GM23338 (cell line): ENCODE results near the gene AMIGO1. TPM values are rescaled to one million over a fixed set of nuclear protein-coding genes. Genes with fewer than 3 reads are reported as not detected.

Experiments used
- ATAC-seq: fragments of 200-7000 bp; cut with Tn5 transposase; 3 replicates; pipeline ENCODE4 v1.9.1; 2020
- DNase-seq: peaks from one replicate; pipeline ENCODE4 v3.0.0-alpha.2; 2015; ENCODE audit warnings: low spot score
- H2AFZ ChIP-seq: fragments of 200-600 bp; sonication (generic); 2 replicates; pipeline ENCODE4 v1.8.0; 2016; ENCODE audit warnings: antibody characterized with exemption, mild to moderate bottlenecking, moderate library complexity
- H3F3A ChIP-seq: fragments of 200-600 bp; sonication (generic); replicated peaks from 2 replicates; pipeline ENCODE4 v1.8.0; 2017; ENCODE audit warnings: antibody characterized with exemption, mixed run types, low read depth
- H3K27ac ChIP-seq: fragments of 200-600 bp; sonication (generic); 2 replicates; pipeline ENCODE4 v1.6.1; 2016; ENCODE audit warnings: low read depth
- H3K27me3 ChIP-seq: fragments of 200-600 bp; sonication (generic); 2 replicates; pipeline ENCODE4 v1.8.0; 2016; ENCODE audit warnings: mild to moderate bottlenecking, mixed run types, moderate library complexity; ENCODE audit not compliant: insufficient read depth
- H3K36me3 ChIP-seq: fragments of 200-600 bp; sonication (generic); 2 replicates; pipeline ENCODE4 v1.8.0; 2016; ENCODE audit warnings: mild to moderate bottlenecking; ENCODE audit not compliant: insufficient read depth
- H3K4me1 ChIP-seq: fragments of 200-600 bp; sonication (generic); 2 replicates; pipeline ENCODE4 v1.8.0; 2016; ENCODE audit warnings: mild to moderate bottlenecking, moderate library complexity; ENCODE audit not compliant: insufficient read depth
- H3K4me2 ChIP-seq: fragments of 200-600 bp; sonication (generic); 2 replicates; pipeline ENCODE4 v1.7.1; 2017; ENCODE audit warnings: mixed run types
- H3K4me3 ChIP-seq: fragments of 200-600 bp; sonication (generic); 2 replicates; pipeline ENCODE4 v1.6.1; 2016; ENCODE audit warnings: mixed run types
- H3K79me2 ChIP-seq: fragments of 200-600 bp; sonication (generic); replicated peaks from 2 replicates; pipeline ENCODE4 v1.8.0; 2017; ENCODE audit warnings: mild to moderate bottlenecking; ENCODE audit not compliant: insufficient read depth
- H3K9me2 ChIP-seq: fragments of 200-600 bp; sonication (generic); 2 replicates; pipeline ENCODE4 v1.8.0; 2017; ENCODE audit not compliant: insufficient read depth
- H4K20me1 ChIP-seq: fragments of 200-600 bp; sonication (generic); replicated peaks from 2 replicates; pipeline ENCODE4 v1.8.0; 2017; ENCODE audit warnings: mild to moderate bottlenecking; ENCODE audit not compliant: insufficient read depth
- H3K27ac Mint-ChIP-seq: 2 replicates; pipeline ENCODE4 v1.8.0; 2020; ENCODE audit warnings: inconsistent platforms, mild to moderate bottlenecking, moderate library complexity, mixed read lengths
- H3K27me3 Mint-ChIP-seq: 3 replicates; pipeline ENCODE4 v1.8.0; 2022; ENCODE audit warnings: low read depth, mild to moderate bottlenecking, moderate library complexity, mixed read lengths, inconsistent platforms; ENCODE audit not compliant: insufficient read depth, poor library complexity
- H3K36me3 Mint-ChIP-seq: 3 replicates; pipeline ENCODE4 v1.8.0; 2021; ENCODE audit warnings: low read depth, mild to moderate bottlenecking, inconsistent platforms, moderate library complexity, mixed read lengths
- H3K4me1 Mint-ChIP-seq: 3 replicates; pipeline ENCODE4 v1.8.0; 2020; ENCODE audit warnings: mild to moderate bottlenecking, inconsistent platforms, mixed read lengths
- H3K4me3 Mint-ChIP-seq: 3 replicates; pipeline ENCODE4 v1.8.0; 2021; ENCODE audit warnings: moderate library complexity, mild to moderate bottlenecking, inconsistent platforms, mixed read lengths
- H3K9me3 Mint-ChIP-seq: 3 replicates; pipeline ENCODE4 v1.8.0; 2020; ENCODE audit warnings: moderate library complexity, mild to moderate bottlenecking, inconsistent platforms, mixed read lengths
- POLR2AphosphoS5 ChIP-seq: IDR thresholded peaks from 2 replicates; pipeline ENCODE4 v1.6.1; 2016; ENCODE audit warnings: antibody characterized with exemption, low read depth
- STAT1 ChIP-seq: IDR thresholded peaks from one replicate; pipeline ENCODE4 v1.6.1; 2016; ENCODE audit warnings: antibody characterized with exemption; ENCODE audit not compliant: unreplicated experiment
- ZNF114 ChIP-seq: fragments of 250-450 bp; sonication (Bioruptor Pico); IDR thresholded peaks from 2 replicates; pipeline ENCODE4 v1.5.0; 2020; ENCODE audit warnings: mild to moderate bottlenecking, moderate library complexity
- polyA plus RNA-seq: library from polyadenylated mRNA; unstranded; fragments of >200 nt; fragmentation: Nextera tagmentation; extraction: Ambion mirVana; gene quantifications from 2 replicates; pipeline ENCODE4 v1.2.1, GENCODE V29; 2016
- total RNA-seq: library from RNA; depleted of rRNA; stranded (reverse); fragments of >200 nt; shearing (Covaris generic); gene quantifications from 2 replicates; pipeline ENCODE4 v1.2.3, GENCODE V29; 2014
- TF ChIP-seq, protein P1 (sequence below): fragments of 250-450 bp; sonication (Bioruptor Pico); IDR thresholded peaks from 2 replicates; pipeline ENCODE4 v1.5.0; 2020; ENCODE audit warnings: mild to moderate bottlenecking, moderate library complexity
- TF ChIP-seq, protein P2 (sequence below), 2 experiments: fragments of 200-600 bp in 1 of 2; sonication (generic) in 1 of 2; conservative IDR thresholded peaks; 2 replicates each; pipeline versions ENCODE4 v1.5.1 to v1.6.1; 2016 to 2017; ENCODE audit warnings: antibody characterized with exemption in 2 of 2, low read depth in 2 of 2, mild to moderate bottlenecking in 2 of 2, moderate library complexity in 1 of 2

Gene AMIGO1
- total and polyA plus RNA-seq, 2 experiments from 2014 or later, result 0.53 to 3.8 TPM

DNA sequence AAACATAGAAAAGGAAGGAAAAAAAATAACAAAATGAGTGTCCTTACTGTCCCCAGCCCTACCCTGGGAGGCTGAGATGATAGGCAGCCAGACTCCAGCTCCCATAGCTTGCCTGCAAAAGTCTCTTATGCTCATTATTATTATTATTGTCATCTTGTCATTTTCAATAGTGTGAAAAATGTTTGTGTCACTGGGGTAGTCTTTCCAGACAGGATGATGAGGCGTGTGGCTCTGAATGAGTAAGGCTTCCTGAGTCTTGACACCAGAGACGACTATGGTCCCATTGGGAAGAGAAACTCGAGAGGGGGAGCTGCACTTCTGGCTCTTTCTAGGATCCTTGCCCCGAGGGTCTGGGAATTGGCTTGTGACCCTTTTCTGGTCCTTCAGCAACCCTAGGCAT, 16.7 kb downstream of the AMIGO1 start:
- Histone ChIP-seq H2AFZ (no peak overlapping the region), H4K20me1 (no peaks in the 10 kb centered on the region), H3K4me1 (peaks cover 2% of the 10 kb centered on the region), H3F3A (no peaks in the 10 kb centered on the region; the same call in 1 of the 2 replicates), H3K27me3 (no peaks in the 10 kb centered on the region), H3K36me3 (no peaks in the 10 kb centered on the region), H3K9me2 (no peaks in the 10 kb centered on the region), H3K27ac (no peak overlapping the region), H3K4me3 (no peak overlapping the region), H3K4me2 (no peak overlapping the region), H3K79me2 (no peaks in the 10 kb centered on the region)
- peaks cover 19% of the 10 kb centered on the region; the same call in 2 of the 3 replicates for H3K36me3 Mint-ChIP-seq
- peaks cover 17% of the 10 kb centered on the region for H3K27me3 Mint-ChIP-seq
- H3K9me3 Mint-ChIP-seq, result no peaks in the 10 kb centered on the region
- no peak overlapping the region for H3K27ac Mint-ChIP-seq
- H3K4me3 Mint-ChIP-seq, result no peak overlapping the region
- no peak for ATAC-seq
- H3K4me1 Mint-ChIP-seq, result peaks cover 5% of the 10 kb centered on the region
- TF ChIP-seq POLR2AphosphoS5 (no peak), ZNF114 (CRISPR knock-in tag) (no peak)
- no peak for DNase-seq

DNA sequence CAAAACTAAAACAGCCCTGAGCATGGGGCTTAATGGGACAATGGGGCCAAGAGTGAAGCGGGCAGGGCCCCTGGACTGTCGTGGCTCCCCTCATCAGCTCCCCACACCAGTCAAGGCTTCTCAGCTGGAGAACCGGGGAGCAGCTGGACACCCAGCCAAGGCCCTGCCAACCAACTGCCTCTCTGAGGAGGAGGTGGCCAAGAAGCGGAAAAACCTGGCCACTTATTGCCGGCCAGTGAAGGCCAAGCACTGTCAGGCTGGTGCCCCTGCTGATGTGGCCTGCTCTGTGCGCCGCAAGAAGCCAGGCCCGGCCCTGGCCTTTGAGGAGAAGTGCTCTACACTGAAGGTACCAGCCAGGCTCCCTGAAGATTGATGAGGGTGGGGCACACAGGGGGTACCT, 18.2 kb downstream of the AMIGO1 start:
- H3K27ac ChIP-seq, result no peak overlapping the region
- H3K79me2 ChIP-seq, result no peaks in the 10 kb centered on the region
- Mint-ChIP-seq H3K4me1 (peaks cover 3% of the 10 kb centered on the region), H3K27me3 (peaks cover 14% of the 10 kb centered on the region), H3K9me3 (no peaks in the 10 kb centered on the region), H3K27ac (no peak overlapping the region), H3K36me3 (peaks cover 22% of the 10 kb centered on the region; the same call in 2 of the 3 replicates), H3K4me3 (no peak overlapping the region)
- H3K27me3 ChIP-seq, result no peaks in the 10 kb centered on the region
- H3K4me1 ChIP-seq, result no peaks in the 10 kb centered on the region; the same call in 1 of the 2 replicates
- H3K9me2 ChIP-seq, result no peaks in the 10 kb centered on the region
- no peaks in the 10 kb centered on the region for H4K20me1 ChIP-seq
- ATAC-seq (no peak), DNase-seq (no peak)
- no peak overlapping the region for H3K4me2 ChIP-seq
- no peak overlapping the region for H2AFZ ChIP-seq
- no peaks in the 10 kb centered on the region; the same call in 1 of the 2 replicates for H3F3A ChIP-seq
- TF ChIP-seq STAT1, result no peak
- TF ChIP-seq, protein P1, sequence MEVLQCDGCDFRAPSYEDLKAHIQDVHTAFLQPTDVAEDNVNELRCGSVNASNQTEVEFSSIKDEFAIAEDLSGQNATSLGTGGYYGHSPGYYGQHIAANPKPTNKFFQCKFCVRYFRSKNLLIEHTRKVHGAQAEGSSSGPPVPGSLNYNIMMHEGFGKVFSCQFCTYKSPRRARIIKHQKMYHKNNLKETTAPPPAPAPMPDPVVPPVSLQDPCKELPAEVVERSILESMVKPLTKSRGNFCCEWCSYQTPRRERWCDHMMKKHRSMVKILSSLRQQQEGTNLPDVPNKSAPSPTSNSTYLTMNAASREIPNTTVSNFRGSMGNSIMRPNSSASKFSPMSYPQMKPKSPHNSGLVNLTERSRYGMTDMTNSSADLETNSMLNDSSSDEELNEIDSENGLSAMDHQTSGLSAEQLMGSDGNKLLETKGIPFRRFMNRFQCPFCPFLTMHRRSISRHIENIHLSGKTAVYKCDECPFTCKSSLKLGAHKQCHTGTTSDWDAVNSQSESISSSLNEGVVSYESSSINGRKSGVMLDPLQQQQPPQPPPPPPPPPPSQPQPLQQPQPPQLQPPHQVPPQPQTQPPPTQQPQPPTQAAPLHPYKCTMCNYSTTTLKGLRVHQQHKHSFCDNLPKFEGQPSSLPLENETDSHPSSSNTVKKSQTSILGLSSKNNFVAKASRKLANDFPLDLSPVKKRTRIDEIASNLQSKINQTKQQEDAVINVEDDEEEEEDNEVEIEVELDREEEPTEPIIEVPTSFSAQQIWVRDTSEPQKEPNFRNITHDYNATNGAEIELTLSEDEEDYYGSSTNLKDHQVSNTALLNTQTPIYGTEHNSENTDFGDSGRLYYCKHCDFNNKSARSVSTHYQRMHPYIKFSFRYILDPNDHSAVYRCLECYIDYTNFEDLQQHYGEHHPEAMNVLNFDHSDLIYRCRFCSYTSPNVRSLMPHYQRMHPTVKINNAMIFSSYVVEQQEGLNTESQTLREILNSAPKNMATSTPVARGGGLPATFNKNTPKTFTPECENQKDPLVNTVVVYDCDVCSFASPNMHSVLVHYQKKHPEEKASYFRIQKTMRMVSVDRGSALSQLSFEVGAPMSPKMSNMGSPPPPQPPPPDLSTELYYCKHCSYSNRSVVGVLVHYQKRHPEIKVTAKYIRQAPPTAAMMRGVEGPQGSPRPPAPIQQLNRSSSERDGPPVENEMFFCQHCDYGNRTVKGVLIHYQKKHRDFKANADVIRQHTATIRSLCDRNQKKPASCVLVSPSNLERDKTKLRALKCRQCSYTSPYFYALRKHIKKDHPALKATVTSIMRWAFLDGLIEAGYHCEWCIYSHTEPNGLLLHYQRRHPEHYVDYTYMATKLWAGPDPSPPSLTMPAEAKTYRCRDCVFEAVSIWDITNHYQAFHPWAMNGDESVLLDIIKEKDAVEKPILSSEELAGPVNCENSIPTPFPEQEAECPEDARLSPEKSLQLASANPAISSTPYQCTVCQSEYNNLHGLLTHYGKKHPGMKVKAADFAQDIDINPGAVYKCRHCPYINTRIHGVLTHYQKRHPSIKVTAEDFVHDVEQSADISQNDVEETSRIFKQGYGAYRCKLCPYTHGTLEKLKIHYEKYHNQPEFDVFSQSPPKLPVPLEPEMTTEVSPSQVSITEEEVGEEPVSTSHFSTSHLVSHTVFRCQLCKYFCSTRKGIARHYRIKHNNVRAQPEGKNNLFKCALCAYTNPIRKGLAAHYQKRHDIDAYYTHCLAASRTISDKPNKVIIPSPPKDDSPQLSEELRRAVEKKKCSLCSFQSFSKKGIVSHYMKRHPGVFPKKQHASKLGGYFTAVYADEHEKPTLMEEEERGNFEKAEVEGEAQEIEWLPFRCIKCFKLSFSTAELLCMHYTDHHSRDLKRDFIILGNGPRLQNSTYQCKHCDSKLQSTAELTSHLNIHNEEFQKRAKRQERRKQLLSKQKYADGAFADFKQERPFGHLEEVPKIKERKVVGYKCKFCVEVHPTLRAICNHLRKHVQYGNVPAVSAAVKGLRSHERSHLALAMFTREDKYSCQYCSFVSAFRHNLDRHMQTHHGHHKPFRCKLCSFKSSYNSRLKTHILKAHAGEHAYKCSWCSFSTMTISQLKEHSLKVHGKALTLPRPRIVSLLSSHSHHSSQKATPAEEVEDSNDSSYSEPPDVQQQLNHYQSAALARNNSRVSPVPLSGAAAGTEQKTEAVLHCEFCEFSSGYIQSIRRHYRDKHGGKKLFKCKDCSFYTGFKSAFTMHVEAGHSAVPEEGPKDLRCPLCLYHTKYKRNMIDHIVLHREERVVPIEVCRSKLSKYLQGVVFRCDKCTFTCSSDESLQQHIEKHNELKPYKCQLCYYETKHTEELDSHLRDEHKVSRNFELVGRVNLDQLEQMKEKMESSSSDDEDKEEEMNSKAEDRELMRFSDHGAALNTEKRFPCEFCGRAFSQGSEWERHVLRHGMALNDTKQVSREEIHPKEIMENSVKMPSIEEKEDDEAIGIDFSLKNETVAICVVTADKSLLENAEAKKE (CRISPR knock-in tag), result no peak
- TF ChIP-seq, protein P2, sequence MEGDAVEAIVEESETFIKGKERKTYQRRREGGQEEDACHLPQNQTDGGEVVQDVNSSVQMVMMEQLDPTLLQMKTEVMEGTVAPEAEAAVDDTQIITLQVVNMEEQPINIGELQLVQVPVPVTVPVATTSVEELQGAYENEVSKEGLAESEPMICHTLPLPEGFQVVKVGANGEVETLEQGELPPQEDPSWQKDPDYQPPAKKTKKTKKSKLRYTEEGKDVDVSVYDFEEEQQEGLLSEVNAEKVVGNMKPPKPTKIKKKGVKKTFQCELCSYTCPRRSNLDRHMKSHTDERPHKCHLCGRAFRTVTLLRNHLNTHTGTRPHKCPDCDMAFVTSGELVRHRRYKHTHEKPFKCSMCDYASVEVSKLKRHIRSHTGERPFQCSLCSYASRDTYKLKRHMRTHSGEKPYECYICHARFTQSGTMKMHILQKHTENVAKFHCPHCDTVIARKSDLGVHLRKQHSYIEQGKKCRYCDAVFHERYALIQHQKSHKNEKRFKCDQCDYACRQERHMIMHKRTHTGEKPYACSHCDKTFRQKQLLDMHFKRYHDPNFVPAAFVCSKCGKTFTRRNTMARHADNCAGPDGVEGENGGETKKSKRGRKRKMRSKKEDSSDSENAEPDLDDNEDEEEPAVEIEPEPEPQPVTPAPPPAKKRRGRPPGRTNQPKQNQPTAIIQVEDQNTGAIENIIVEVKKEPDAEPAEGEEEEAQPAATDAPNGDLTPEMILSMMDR (conservative IDR thresholded peaks at IDR 0.05; ENCODE audit: low read depth in 2 of 2), result no peak
- no peak overlapping the region for H3K4me3 ChIP-seq
- no peaks in the 10 kb centered on the region for H3K36me3 ChIP-seq
